ENCODE measurements around the gene MAPK14. TPM values are rescaled to one million over a fixed set of nuclear protein-coding genes. Genes with fewer than 3 reads are reported as not detected.

MAPK14 gene
- total RNA-seq, 4 donors from 2014 or later, result 44.4 to 91.7 (median 59.1) TPM

DNA sequence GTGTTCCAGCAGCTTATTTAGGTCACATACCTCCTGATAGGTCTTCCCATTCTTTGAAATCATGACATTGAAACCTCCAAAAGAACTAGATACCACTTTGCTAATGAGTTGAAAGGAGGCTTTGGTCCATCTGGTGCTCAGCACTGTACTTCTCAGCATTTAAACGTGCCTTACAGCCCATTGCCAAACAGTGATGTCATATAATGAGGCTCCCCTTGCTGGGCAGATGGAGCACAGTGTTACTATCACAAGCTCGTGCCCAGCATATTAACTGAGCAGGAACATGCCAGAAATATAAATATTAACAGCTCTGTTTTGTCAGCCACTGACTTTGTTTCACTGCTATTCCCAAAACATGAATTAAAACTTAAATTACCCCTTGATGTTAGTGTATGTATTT is 77.2 kb downstream of the MAPK14 start:
- H3K4me3 ChIP-seq, result no peak overlapping the region
- intact Hi-C loops (cut with DNase I), result no loop called here
- 47 to 52% methylated on average over 2 of the region's 2 CpGs for WGBS, 2 donors
- no peak for TF ChIP-seq POLR2A (IDR thresholded peaks at IDR 0.05)
- TF ChIP-seq, protein P1, sequence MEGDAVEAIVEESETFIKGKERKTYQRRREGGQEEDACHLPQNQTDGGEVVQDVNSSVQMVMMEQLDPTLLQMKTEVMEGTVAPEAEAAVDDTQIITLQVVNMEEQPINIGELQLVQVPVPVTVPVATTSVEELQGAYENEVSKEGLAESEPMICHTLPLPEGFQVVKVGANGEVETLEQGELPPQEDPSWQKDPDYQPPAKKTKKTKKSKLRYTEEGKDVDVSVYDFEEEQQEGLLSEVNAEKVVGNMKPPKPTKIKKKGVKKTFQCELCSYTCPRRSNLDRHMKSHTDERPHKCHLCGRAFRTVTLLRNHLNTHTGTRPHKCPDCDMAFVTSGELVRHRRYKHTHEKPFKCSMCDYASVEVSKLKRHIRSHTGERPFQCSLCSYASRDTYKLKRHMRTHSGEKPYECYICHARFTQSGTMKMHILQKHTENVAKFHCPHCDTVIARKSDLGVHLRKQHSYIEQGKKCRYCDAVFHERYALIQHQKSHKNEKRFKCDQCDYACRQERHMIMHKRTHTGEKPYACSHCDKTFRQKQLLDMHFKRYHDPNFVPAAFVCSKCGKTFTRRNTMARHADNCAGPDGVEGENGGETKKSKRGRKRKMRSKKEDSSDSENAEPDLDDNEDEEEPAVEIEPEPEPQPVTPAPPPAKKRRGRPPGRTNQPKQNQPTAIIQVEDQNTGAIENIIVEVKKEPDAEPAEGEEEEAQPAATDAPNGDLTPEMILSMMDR (IDR thresholded peaks at IDR 0.05), result no peak
- H3K36me3 ChIP-seq, result peaks cover 17 to 92% (median 28%) of the 10 kb centered on the region in 3 donors
- H3K27me3 ChIP-seq, result no peaks in the 10 kb centered on the region
- no peak for DNase-seq
- peaks cover 0 to 5% (median 3%) of the 10 kb centered on the region in 3 donors for H3K4me1 ChIP-seq
- H3K9me3 ChIP-seq, result no peaks in the 10 kb centered on the region
- no peak overlapping the region for H3K27ac ChIP-seq

- H3K4me3 ChIP-seq, result no peak overlapping the region
- WGBS, 2 donors, result 69 to 92% methylated on average over 7 of the region's 7 CpGs
- no peak for DNase-seq
- H3K9me3 ChIP-seq, result no peaks in the 10 kb centered on the region
- TF ChIP-seq POLR2A (IDR thresholded peaks at IDR 0.05), result no peak
- TF ChIP-seq, protein P1 (IDR thresholded peaks at IDR 0.05), result no peak
- H3K4me1 ChIP-seq, result peaks cover 0 to 7% (median 3%) of the 10 kb centered on the region in 3 donors
- H3K27ac ChIP-seq, result no peak overlapping the region
- intact Hi-C loops (cut with DNase I), result no loop called here
- H3K27me3 ChIP-seq, result no peaks in the 10 kb centered on the region
- H3K36me3 ChIP-seq, result peaks cover 12 to 88% (median 20%) of the 10 kb centered on the region in 3 donors
Observed at GRCh38 chr6:36109092-36109491, 81.5 kb downstream of the MAPK14 start.

DNA sequence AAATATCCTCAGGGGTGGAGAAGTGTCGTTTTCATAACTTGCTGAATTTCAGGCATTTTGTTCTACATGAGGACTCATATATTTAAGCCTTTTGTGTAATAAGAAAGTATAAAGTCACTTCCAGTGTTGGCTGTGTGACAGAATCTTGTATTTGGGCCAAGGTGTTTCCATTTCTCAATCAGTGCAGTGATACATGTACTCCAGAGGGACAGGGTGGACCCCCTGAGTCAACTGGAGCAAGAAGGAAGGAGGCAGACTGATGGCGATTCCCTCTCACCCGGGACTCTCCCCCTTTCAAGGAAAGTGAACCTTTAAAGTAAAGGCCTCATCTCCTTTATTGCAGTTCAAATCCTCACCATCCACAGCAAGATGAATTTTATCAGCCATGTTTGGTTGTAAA is 82.4 kb downstream of the MAPK14 start:
- Histone ChIP-seq H3K4me1 (peaks cover 0 to 10% (median 0%) of the 10 kb centered on the region in 3 donors), H3K9me3 (no peaks in the 10 kb centered on the region), H3K4me3 (no peak overlapping the region), H3K27ac (no peak overlapping the region), H3K27me3 (no peaks in the 10 kb centered on the region), H3K36me3 (peaks cover 12 to 79% (median 19%) of the 10 kb centered on the region in 3 donors)
- 87 to 88% methylated on average over 3 of the region's 3 CpGs for WGBS, 2 donors
- intact Hi-C loops (cut with DNase I), result no loop called here
- no peak for TF ChIP-seq POLR2A (IDR thresholded peaks at IDR 0.05)
- TF ChIP-seq, protein P1 (IDR thresholded peaks at IDR 0.05), result no peak
- no peak for DNase-seq

- Histone ChIP-seq H3K27me3 (no peaks in the 10 kb centered on the region), H3K36me3 (peaks cover 12 to 76% (median 19%) of the 10 kb centered on the region in 3 donors), H3K9me3 (no peaks in the 10 kb centered on the region), H3K27ac (no peak overlapping the region), H3K4me1 (peaks cover 0 to 10% (median 0%) of the 10 kb centered on the region in 3 donors), H3K4me3 (no peak overlapping the region)
- WGBS, 2 donors, result 87 to 91% methylated on average over 4 of the region's 4 CpGs
- TF ChIP-seq, protein P1 (IDR thresholded peaks at IDR 0.05), result no peak
- TF ChIP-seq POLR2A (IDR thresholded peaks at IDR 0.05), result no peak
- intact Hi-C loops (cut with DNase I), result no loop called here
- no peak for DNase-seq
Observed at GRCh38 chr6:36110863-36111262, 83.3 kb downstream of the MAPK14 start.

DNA sequence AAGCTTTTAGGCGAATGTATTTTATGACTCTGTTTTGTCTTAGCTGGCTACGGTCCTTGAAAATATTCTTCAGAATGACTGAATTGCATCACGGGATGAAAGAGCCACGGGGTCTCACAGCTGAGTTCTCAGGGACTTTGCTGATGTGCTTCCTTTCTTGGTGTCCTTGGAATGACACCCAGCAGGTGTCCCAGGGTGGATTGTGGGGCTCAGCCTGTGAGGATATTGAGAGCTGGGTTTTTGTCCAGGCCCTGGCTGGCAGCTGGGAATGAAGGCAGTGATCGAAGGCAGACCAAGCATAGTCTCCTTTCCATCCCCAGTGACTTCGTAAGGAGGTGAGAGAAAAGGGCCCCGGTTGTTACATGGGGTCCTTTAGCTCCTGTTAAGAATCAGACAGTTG is 83.9 kb downstream of the MAPK14 start:
- 93 to 96% methylated on average over 5 of the region's 7 CpGs for WGBS, 2 donors
- H3K36me3 ChIP-seq, result peaks cover 12 to 78% (median 19%) of the 10 kb centered on the region in 3 donors

More for the DNA sequence above, 83.9 kb downstream of the MAPK14 start:
- intact Hi-C loops (cut with DNase I), result no loop called here
- H3K4me1 ChIP-seq, result peaks cover 0 to 11% (median 0%) of the 10 kb centered on the region in 3 donors
- DNase-seq, result no peak
- no peaks in the 10 kb centered on the region for H3K9me3 ChIP-seq
- TF ChIP-seq, protein P1 (IDR thresholded peaks at IDR 0.05), result no peak
- no peak for TF ChIP-seq POLR2A (IDR thresholded peaks at IDR 0.05)
- H3K4me3 ChIP-seq, result no peak overlapping the region
- H3K27me3 ChIP-seq, result no peaks in the 10 kb centered on the region
- no peak overlapping the region for H3K27ac ChIP-seq
